Measurements from ENCODE around the gene NDUFB10.

- TF ChIP-seq CTCF (IDR thresholded peaks at IDR 0.05; ENCODE audit: insufficient read depth, low read depth, low read length) (no peak), EZH2 (IDR thresholded peaks at IDR 0.05; ENCODE audit: insufficient read depth, low read length) (peak; percentile 99)
Observed at GRCh38 chr16:1990351-1991134, 31.2 kb downstream of the NDUFB10 start.
